ENCODE data around the gene METRN.

DNA sequence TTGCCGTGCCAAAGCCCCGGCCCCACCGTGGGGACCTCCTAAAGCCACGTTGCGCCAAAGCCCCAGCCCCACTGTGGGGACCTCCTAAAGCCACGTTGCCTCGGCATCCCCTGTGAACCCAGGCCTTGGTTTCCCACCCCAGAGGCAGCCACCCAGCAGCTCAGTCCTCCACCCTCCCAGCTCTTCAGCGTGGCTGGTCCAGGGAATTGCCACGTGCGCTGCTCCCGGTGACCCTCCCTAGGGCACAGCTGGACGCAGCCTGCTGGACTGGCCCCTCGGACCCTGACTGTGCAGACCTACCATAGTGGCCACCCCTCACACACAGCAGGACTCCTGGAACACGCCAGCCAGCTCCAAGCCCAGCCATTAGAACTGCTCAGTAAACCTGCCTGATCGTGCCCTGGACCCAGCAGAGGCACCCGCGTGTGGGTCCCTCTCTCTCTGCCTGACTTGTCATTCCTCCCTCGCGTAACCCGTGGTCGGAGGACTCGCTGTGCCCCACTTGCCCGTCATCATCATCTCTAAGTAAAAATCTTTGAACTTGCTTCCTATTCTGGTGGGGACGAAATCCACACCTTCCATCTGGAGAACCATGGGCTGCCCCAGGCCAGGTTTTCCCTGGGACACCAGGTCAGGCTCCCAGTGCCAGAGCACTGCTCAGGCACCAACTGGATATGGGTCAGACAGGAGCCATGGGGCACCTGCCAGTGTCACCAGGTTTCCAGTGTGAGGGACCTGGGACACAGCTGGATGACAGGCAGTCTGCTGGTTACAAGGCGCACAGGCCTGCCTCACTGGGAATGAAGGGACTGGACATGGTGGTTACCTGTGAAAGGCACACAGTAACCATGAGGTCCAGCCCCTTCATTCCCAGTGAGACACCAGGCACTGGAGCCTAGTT is 20.3 kb downstream of the METRN start:
- no peak for TF ChIP-seq TAF1 (IDR thresholded peaks at IDR 0.05; ENCODE audit: borderline replicate concordance, insufficient read depth, low read length)
- TF ChIP-seq, protein P1, sequence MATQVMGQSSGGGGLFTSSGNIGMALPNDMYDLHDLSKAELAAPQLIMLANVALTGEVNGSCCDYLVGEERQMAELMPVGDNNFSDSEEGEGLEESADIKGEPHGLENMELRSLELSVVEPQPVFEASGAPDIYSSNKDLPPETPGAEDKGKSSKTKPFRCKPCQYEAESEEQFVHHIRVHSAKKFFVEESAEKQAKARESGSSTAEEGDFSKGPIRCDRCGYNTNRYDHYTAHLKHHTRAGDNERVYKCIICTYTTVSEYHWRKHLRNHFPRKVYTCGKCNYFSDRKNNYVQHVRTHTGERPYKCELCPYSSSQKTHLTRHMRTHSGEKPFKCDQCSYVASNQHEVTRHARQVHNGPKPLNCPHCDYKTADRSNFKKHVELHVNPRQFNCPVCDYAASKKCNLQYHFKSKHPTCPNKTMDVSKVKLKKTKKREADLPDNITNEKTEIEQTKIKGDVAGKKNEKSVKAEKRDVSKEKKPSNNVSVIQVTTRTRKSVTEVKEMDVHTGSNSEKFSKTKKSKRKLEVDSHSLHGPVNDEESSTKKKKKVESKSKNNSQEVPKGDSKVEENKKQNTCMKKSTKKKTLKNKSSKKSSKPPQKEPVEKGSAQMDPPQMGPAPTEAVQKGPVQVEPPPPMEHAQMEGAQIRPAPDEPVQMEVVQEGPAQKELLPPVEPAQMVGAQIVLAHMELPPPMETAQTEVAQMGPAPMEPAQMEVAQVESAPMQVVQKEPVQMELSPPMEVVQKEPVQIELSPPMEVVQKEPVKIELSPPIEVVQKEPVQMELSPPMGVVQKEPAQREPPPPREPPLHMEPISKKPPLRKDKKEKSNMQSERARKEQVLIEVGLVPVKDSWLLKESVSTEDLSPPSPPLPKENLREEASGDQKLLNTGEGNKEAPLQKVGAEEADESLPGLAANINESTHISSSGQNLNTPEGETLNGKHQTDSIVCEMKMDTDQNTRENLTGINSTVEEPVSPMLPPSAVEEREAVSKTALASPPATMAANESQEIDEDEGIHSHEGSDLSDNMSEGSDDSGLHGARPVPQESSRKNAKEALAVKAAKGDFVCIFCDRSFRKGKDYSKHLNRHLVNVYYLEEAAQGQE (IDR thresholded peaks at IDR 0.05; ENCODE audit: insufficient read depth in 1 of 2, low read depth in 2 of 2, low read length in 2 of 2), result no peak
